Activated T-helper 17 cell treated with anti-CD3 and anti-CD28 coated beads, Interleukin-2, amount 50 U/mL, for 72 hours (primary cell): ENCODE measurements around the gene ZNF2. TPM values are rescaled to one million over a fixed set of nuclear protein-coding genes. Genes with fewer than 3 reads are reported as not detected.

ENCODE experiments used
- ATAC-seq: fragments of 150-1000 bp; cut with Tn5 transposase; replicated peaks from 2 replicates; pipeline ENCODE4 v1.10.0; 2021; ENCODE audit warnings: mild to moderate bottlenecking, moderate library complexity
- H3K27ac Mint-ChIP-seq: one replicate; pipeline ENCODE4 v1.8.0; 2022; ENCODE audit warnings: mixed read lengths
- H3K27me3 Mint-ChIP-seq: one replicate; pipeline ENCODE4 v1.8.0; 2022; ENCODE audit warnings: mixed read lengths
- H3K36me3 Mint-ChIP-seq: one replicate; pipeline ENCODE4 v1.8.0; 2022; ENCODE audit warnings: low read depth, mild to moderate bottlenecking, mixed read lengths
- H3K4me1 Mint-ChIP-seq: one replicate; pipeline ENCODE4 v1.8.0; 2022; ENCODE audit warnings: mixed read lengths
- H3K4me3 Mint-ChIP-seq: one replicate; pipeline ENCODE4 v1.8.0; 2022; ENCODE audit warnings: mild to moderate bottlenecking, mixed read lengths
- H3K9me3 Mint-ChIP-seq: one replicate; pipeline ENCODE4 v1.8.0; 2022; ENCODE audit warnings: mixed read lengths
- total RNA-seq, 2 donors: library from RNA; stranded (reverse); gene quantifications; one replicate each; pipeline ENCODE4 v1.2.3, GENCODE V29; 2022

Gene ZNF2
- total RNA-seq, 2 donors from 2014 or later: 3.8 to 4.4 TPM

- Mint-ChIP-seq H3K4me1 (no peaks in the 10 kb centered on the region), H3K27me3 (no peaks in the 10 kb centered on the region), H3K27ac (no peak overlapping the region), H3K9me3 (peaks cover 13% of the 10 kb centered on the region), H3K4me3 (no peak overlapping the region), H3K36me3 (no peaks in the 10 kb centered on the region)
- no peak for ATAC-seq
These were observed 66.6 kb downstream of the ZNF2 start for GRCh38 chr2:95232232-95232631.

Other genes starting within 250 kb of the ZNF2 start
- 10 to 100 TPM; 47.2 to 65.9 TPM for gene MAL, start 140.1 kb upstream of the ZNF2 start, total RNA-seq
- gene MRPS5, start 44.0 kb upstream of the ZNF2 start, total RNA-seq: 10 to 100 TPM; 76.0 to 93.9 TPM
- 10 to 100 TPM in 1 of 2 donors, 1 to 10 TPM in 1; 6.3 to 13.8 TPM for gene ZNF514, start 6.0 kb upstream of the ZNF2 start, total RNA-seq
- 1 to 10 TPM; 2.9 to 3.5 TPM for gene ZNF892, start 41.7 kb downstream of the ZNF2 start, total RNA-seq
- gene PROM2, start 108.6 kb downstream of the ZNF2 start, total RNA-seq: under 1 TPM; 0.90 to 0.91 TPM
- not detected for gene KCNIP3, start 131.5 kb downstream of the ZNF2 start, total RNA-seq
- gene FAHD2A, start 236.9 kb downstream of the ZNF2 start, total RNA-seq: 10 to 100 TPM; 19.1 to 19.2 TPM